ENCODE data around the gene KANSL1L. TPM values are rescaled to one million over a fixed set of nuclear protein-coding genes. Genes with fewer than 3 reads are reported as not detected.

Gene KANSL1L
- total and polyA plus RNA-seq, 7 donors = 2.8 to 49.0 (median 32.6) TPM

DNA sequence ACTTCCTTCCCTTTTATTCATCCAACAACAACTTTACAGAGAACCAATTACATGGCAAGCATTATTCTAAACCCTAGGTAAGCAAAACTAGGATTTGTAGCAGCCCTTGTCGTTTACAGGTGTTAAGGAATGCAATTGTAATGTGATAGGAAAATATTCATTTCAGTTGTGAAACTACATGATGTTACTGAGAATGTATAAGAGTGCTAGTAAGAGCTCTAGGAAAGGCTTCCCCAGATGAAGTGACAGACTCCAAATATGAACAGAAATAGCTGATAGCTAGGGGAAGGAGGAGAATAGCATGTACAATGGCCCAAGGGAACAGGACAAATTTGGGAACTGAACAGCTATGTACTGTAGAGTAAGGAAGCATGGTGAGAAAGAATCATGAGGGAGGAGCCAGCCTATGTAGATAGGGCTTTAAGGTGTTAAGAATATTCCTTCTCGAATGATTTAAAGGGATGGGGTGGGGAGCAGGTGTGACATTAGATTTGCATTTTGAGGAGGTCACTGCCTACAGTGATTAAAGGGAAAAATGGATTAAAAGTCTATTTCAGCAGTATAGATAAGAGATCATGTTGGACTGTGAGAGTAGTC is 137.0 kb downstream of the KANSL1L start:
- 60 to 83% methylated on average over 2 of the region's 2 CpGs for WGBS, 2 donors
- no peak for DNase-seq
- H3K27ac ChIP-seq = no peak overlapping the region
- no peaks in the 10 kb centered on the region for H3K27me3 ChIP-seq
- TF ChIP-seq POLR2AphosphoS5 (IDR thresholded peaks at IDR 0.05) = no peak
- TF ChIP-seq POLR2A (IDR thresholded peaks at IDR 0.05) = no peak
- TF ChIP-seq, protein P1, sequence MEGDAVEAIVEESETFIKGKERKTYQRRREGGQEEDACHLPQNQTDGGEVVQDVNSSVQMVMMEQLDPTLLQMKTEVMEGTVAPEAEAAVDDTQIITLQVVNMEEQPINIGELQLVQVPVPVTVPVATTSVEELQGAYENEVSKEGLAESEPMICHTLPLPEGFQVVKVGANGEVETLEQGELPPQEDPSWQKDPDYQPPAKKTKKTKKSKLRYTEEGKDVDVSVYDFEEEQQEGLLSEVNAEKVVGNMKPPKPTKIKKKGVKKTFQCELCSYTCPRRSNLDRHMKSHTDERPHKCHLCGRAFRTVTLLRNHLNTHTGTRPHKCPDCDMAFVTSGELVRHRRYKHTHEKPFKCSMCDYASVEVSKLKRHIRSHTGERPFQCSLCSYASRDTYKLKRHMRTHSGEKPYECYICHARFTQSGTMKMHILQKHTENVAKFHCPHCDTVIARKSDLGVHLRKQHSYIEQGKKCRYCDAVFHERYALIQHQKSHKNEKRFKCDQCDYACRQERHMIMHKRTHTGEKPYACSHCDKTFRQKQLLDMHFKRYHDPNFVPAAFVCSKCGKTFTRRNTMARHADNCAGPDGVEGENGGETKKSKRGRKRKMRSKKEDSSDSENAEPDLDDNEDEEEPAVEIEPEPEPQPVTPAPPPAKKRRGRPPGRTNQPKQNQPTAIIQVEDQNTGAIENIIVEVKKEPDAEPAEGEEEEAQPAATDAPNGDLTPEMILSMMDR (IDR thresholded peaks at IDR 0.05) = no peak
- TF ChIP-seq EP300 (IDR thresholded peaks at IDR 0.05) = no peak
- no peaks in the 10 kb centered on the region for H3K4me1 ChIP-seq
- intact Hi-C loops (cut with DNase I) = no loop called here
- no peak overlapping the region for H3K4me3 ChIP-seq
- no peaks in the 10 kb centered on the region for H3K36me3 ChIP-seq
- H3K9me3 ChIP-seq = no peaks in the 10 kb centered on the region

DNA sequence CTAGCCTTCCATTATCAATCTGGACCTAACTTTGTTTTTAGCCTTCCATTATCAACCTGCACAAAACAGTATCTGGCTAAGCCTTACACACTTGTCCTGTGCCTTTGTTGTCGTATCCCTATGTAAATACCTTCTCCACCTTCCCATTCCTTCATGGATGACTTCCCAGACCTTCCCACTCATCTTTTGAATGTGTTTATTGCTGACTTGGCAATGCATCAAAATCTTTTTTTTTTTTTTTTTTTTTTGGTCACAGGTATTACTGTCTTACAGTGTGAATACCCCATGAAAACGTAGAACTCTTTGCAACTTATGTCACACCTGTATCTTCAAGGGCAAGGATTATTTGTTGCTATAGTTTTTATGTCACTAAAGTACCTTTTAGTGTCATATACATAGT is 143.0 kb downstream of the KANSL1L start:
- no peaks in the 10 kb centered on the region for H3K4me1 ChIP-seq
- intact Hi-C loops (cut with DNase I) = no loop called here

GRCh38 chr2:210027608-210028007 is 143.6 kb downstream of the KANSL1L start:
- no peaks in the 10 kb centered on the region for H3K9me3 ChIP-seq
- TF ChIP-seq, protein P1 (IDR thresholded peaks at IDR 0.05) = no peak
- TF ChIP-seq POLR2A (IDR thresholded peaks at IDR 0.05) = no peak
- no peak for TF ChIP-seq POLR2AphosphoS5 (IDR thresholded peaks at IDR 0.05)
- no peak for TF ChIP-seq EP300 (IDR thresholded peaks at IDR 0.05)
- no peaks in the 10 kb centered on the region for H3K4me1 ChIP-seq
- 88 to 97% methylated on average over 2 of the region's 2 CpGs for WGBS, 2 donors
- peaks cover 0 to 45% (median 12%) of the 10 kb centered on the region in 4 donors for H3K36me3 ChIP-seq
- DNase-seq = no peak
- H3K27me3 ChIP-seq = no peaks in the 10 kb centered on the region
- intact Hi-C loops (cut with DNase I) = no loop called here
- no peak overlapping the region for H3K4me3 ChIP-seq
- H3K27ac ChIP-seq = no peak overlapping the region

More for the DNA sequence above, 143.0 kb downstream of the KANSL1L start:
- H3K9me3 ChIP-seq = no peaks in the 10 kb centered on the region
- no peak overlapping the region for H3K27ac ChIP-seq
- no peak overlapping the region for H3K4me3 ChIP-seq
- no peaks in the 10 kb centered on the region for H3K27me3 ChIP-seq
- 37 to 79% methylated on average over 2 of the region's 2 CpGs for WGBS, 2 donors
- H3K36me3 ChIP-seq = peaks cover 0 to 39% (median 8%) of the 10 kb centered on the region in 4 donors
- TF ChIP-seq POLR2A (IDR thresholded peaks at IDR 0.05) (no peak), POLR2AphosphoS5 (IDR thresholded peaks at IDR 0.05) (no peak), EP300 (IDR thresholded peaks at IDR 0.05) (no peak)
- TF ChIP-seq, protein P1 (IDR thresholded peaks at IDR 0.05) = no peak
- no peak for DNase-seq

DNA sequence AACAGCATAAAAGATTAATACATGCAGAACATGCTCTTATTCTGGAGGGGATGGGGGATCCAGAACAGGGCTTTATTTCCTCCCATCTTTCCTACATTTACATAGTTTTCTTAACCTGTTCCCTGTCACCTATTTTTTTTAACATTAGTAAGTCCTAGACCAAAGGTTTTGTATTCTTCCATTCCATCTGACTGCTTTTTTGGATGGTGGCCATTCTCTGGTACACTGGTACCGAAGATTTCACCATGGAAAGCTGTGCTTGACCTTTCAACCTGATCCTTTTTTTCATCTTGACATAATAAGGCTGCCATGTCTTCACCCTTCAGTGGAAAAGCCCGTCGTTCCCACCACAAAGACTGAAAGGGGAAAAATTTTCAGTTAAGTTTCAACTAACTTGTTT is 148.4 kb downstream of the KANSL1L start:
- Histone ChIP-seq H3K27ac (no peak overlapping the region), H3K27me3 (no peaks in the 10 kb centered on the region), H3K36me3 (peaks cover 0 to 93% (median 28%) of the 10 kb centered on the region in 4 donors), H3K4me3 (no peak overlapping the region), H3K4me1 (no peaks in the 10 kb centered on the region), H3K9me3 (no peaks in the 10 kb centered on the region)
- intact Hi-C loops (cut with DNase I) = no loop called here
- 95 to 96% methylated on average over 3 of the region's 3 CpGs for WGBS, 2 donors
- no peak for TF ChIP-seq POLR2A (IDR thresholded peaks at IDR 0.05)
- no peak for TF ChIP-seq EP300 (IDR thresholded peaks at IDR 0.05)
- TF ChIP-seq POLR2AphosphoS5 (IDR thresholded peaks at IDR 0.05) = no peak
- TF ChIP-seq, protein P1 (IDR thresholded peaks at IDR 0.05) = no peak
- DNase-seq = no peak

DNA sequence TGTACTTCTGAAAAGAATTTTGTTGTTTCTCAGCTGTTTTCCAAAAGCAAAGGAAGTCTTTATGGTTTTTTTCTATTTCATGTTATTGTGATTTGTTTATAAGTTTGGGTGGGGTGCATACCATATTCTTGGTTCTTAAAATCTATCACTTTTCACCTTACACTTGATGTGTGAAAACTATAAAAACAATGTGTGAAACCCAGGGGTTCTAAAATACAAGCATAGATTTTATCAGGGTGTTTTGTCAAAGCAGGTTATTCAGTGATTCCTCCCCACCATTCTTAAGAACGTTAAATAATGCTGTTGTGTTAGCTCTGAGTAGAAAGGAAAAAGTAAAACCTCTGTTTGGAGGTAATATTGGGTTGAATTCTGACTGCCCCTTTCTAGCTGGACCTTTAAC is 151.1 kb downstream of the KANSL1L start:
- Histone ChIP-seq H3K27me3 (no peaks in the 10 kb centered on the region), H3K9me3 (no peaks in the 10 kb centered on the region), H3K4me3 (no peak overlapping the region), H3K27ac (no peak overlapping the region), H3K36me3 (peaks cover 0 to 99% (median 44%) of the 10 kb centered on the region in 4 donors), H3K4me1 (no peaks in the 10 kb centered on the region)
- WGBS, 2 donors = 68 to 91% methylated on average over 1 of the region's 1 CpG
- DNase-seq = no peak
- TF ChIP-seq EP300 (IDR thresholded peaks at IDR 0.05) = no peak
- TF ChIP-seq, protein P1 (IDR thresholded peaks at IDR 0.05) = no peak
- TF ChIP-seq POLR2AphosphoS5 (IDR thresholded peaks at IDR 0.05) = no peak
- TF ChIP-seq POLR2A (IDR thresholded peaks at IDR 0.05) = no peak
- intact Hi-C loops (cut with DNase I) = no loop called here

All from sigmoid colon (tissue), 7 donors.